ENCODE data around the gene ZBTB26. TPM values are rescaled to one million over a fixed set of nuclear protein-coding genes. Genes with fewer than 3 reads are reported as not detected.
"Not testable (repeated sequence)": the region's sequence is repeated elsewhere in the genome, so short reads cannot be mapped to it uniquely, and the experiment has no call there.

ZBTB26 gene
- total RNA-seq, 4 donors from 2014 or later, result 6.3 to 10.4 (median 9.1) TPM

DNA sequence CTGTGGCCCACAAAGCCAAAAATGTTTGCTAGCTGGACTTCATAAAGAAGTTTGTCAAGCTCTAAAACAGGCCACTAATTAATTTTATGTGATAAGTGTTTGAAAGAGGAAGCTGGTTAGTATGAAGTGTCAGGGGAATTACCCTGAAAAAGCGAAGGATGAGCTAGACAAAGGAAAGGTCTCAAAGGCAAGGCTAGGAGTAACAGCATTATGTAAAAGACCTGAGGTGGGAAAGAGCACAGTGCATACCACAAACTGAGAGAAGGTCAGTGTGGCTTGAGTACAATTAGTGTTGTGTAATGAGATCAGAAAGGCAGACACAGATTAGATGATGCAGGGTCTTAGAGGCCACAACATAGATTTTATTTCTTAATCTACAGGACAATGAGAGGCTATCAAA is 55.8 kb downstream of the ZBTB26 start:
- intact Hi-C loops (cut with DNase I), result no loop called here
- Histone ChIP-seq H3K9me3 (no peaks in the 10 kb centered on the region), H3K4me3 (no peak overlapping the region), H3K27me3 (no peaks in the 10 kb centered on the region), H3K36me3 (peaks cover 73 to 99% (median 93%) of the 10 kb centered on the region in 4 donors), H3K27ac (replicated peaks in 1 of 4) (no peak overlapping the region), H3K4me1 (no peaks in the 10 kb centered on the region)
- TF ChIP-seq CTCF (IDR thresholded peaks at IDR 0.05) (no peak), EP300 (IDR thresholded peaks at IDR 0.05) (no peak), POLR2AphosphoS5 (IDR thresholded peaks at IDR 0.05) (no peak), POLR2A (IDR thresholded peaks at IDR 0.05; ENCODE audit: low read depth) (no peak)
- DNase-seq (ENCODE audit: extremely low spot score), result no peak
- WGBS, result 80% methylated on average over 1 of the region's 1 CpG

DNA sequence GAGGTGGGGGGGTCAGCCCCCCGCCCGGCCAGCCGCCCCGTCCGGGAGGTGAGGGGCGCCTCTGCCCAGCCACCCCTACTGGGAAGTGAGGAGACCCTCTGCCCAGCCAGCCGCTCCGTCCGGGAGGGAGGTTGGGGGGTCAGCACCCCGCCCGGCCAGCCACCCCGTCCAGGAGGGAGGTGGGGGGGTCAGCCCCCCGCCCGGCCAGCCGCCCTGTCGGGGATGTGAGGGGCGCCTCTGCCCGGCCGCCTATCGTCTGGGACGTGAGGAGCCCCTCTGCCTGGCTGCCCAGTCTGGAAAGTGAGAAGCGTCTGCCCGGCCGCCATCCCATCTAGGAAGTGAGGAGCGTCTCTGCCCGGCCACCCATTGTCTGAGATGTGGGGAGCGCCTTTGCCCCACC is 64.0 kb downstream of the ZBTB26 start:
- H3K4me3 ChIP-seq, H3K4me1 ChIP-seq: not testable (repeated sequence)

GRCh38 chr9:122866079-122866478 is 65.2 kb downstream of the ZBTB26 start:
- no peaks in the 10 kb centered on the region for H3K4me1 ChIP-seq
- H3K9me3 ChIP-seq, result no peaks in the 10 kb centered on the region
- H3K36me3 ChIP-seq, result peaks cover 10 to 44% (median 31%) of the 10 kb centered on the region in 4 donors
- DNase-seq (ENCODE audit: extremely low spot score), result no peak
- intact Hi-C loops (cut with DNase I), result no loop called here
- no peaks in the 10 kb centered on the region for H3K27me3 ChIP-seq
- WGBS, result 87% methylated on average over 5 of the region's 5 CpGs
- H3K27ac ChIP-seq (replicated peaks in 1 of 4), result no peak overlapping the region
- no peak for TF ChIP-seq POLR2A (IDR thresholded peaks at IDR 0.05; ENCODE audit: low read depth)
- no peak overlapping the region for H3K4me3 ChIP-seq

More for the DNA sequence above, 64.0 kb downstream of the ZBTB26 start:
- WGBS, result no CpG with 5 or more reads among the region's 27 CpGs
- H3K27ac ChIP-seq (replicated peaks in 1 of 4); intact Hi-C loops (cut with DNase I); DNase-seq (ENCODE audit: extremely low spot score); H3K9me3 ChIP-seq; H3K27me3 ChIP-seq: not testable (repeated sequence)
- H3K36me3 ChIP-seq, result peaks cover 17 to 56% (median 41%) of the 10 kb centered on the region in 4 donors

Small RNA genes lying within 50 kb of the gene (small RNA-seq; reads per million reads assigned to genes)
- 0 reads per million in 3 donors for gene RNY1P15
- 2,952 to 4,117 (median 3,021) reads per million in 3 donors for gene SNORD90

Other genes starting within 250 kb of the ZBTB26 start
- gene OR1L4, start 207.5 kb downstream of the ZBTB26 start, total RNA-seq, result not detected
- not detected for gene OR1L6, start 189.2 kb downstream of the ZBTB26 start, total RNA-seq
- not detected for gene OR5C1, start 142.6 kb downstream of the ZBTB26 start, total RNA-seq
- not detected for gene OR1K1, start 131.4 kb downstream of the ZBTB26 start, total RNA-seq
- gene PDCL, start 102.9 kb downstream of the ZBTB26 start, total RNA-seq, result 10 to 100 TPM; 12.5 to 18.7 (median 15.7) TPM
- gene RC3H2, start 26.2 kb downstream of the ZBTB26 start, total RNA-seq, result 10 to 100 TPM; 40.1 to 58.1 (median 57.8) TPM
- 10 to 100 TPM in 2 of 4 donors, 1 to 10 TPM in 2; 6.5 to 12.9 (median 9.5) TPM for gene ZBTB6, start 18.2 kb downstream of the ZBTB26 start, total RNA-seq
- gene RABGAP1, start 9.5 kb upstream of the ZBTB26 start, total RNA-seq, result 100 to 1,000 TPM in 1 of 4 donors, 10 to 100 TPM in 3; 64.3 to 116 (median 79.5) TPM
- gene GPR21, start 102.2 kb upstream of the ZBTB26 start, total RNA-seq, result 1 to 10 TPM in 1 of 4 donors, under 1 TPM in 2, not detected in 1; 0.33 to 1.1 (median 0.52) TPM